B cell (primary cell): ENCODE measurements around the gene RIMBP2. TPM values are rescaled to one million over a fixed set of nuclear protein-coding genes. Genes with fewer than 3 reads are reported as not detected.

Experiments used
- ATAC-seq: fragments of 200-7000 bp; cut with Tn5 transposase; one replicate; pipeline ENCODE4 v1.10.0; 2021; ENCODE audit warnings: low read depth, mild to moderate bottlenecking, moderate number of reproducible peaks, moderate library complexity
- CTCF ChIA-PET: fragments of 350-600 bp; sonication (Branson Sonifier 250); formaldehyde crosslinking; loops from one replicate; lab custom pipeline; 2021; ENCODE audit warnings: antibody characterized with exemption, inconsistent platforms; lab: Charles Lee
- POLR2A ChIA-PET: fragments of 350-600 bp; sonication (Branson Sonifier 250); formaldehyde crosslinking; loops from one replicate; lab custom pipeline; 2021; ENCODE audit warnings: antibody characterized with exemption; lab: Charles Lee
- DNase-seq: peaks from one replicate; pipeline ENCODE4 v3.0.0; 2013
- H2AFZ ChIP-seq: 2 replicates; pipeline ENCODE4 v1.6.1; 2012; ENCODE audit warnings: mild to moderate bottlenecking, low read depth, low read length; ENCODE audit not compliant: insufficient read depth, poor library complexity, severe bottlenecking
- H3K27ac ChIP-seq, 2 donors: 1 replicate in 1 of 2; 2 replicates in 1 of 2; pipeline ENCODE4 v1.5.1; 2012 to 2013; ENCODE audit warnings: low read length in 2 of 2, mild to moderate bottlenecking in 2 of 2, moderate library complexity in 1 of 2
- H3K27me3 ChIP-seq, 4 experiments: fragments of 200-600 bp in 1 of 4; sonication (generic) in 1 of 4; replicated peaks in 1 of 4; 1 replicate in 2 of 4; 2 replicates in 2 of 4; pipeline versions ENCODE4 v1.6.1 to v1.7.0; 2013 to 2016; ENCODE audit warnings: low read length in 3 of 4, mild to moderate bottlenecking in 2 of 4, mixed read lengths in 1 of 4, moderate library complexity in 1 of 4; ENCODE audit not compliant: insufficient read depth in 4 of 4, control insufficient read depth in 3 of 4; ENCODE audit errors: control extremely low read depth in 1 of 4
- H3K36me3 ChIP-seq, 2 experiments: replicated peaks in 1 of 2; 1 replicate in 1 of 2; 2 replicates in 1 of 2; pipeline versions ENCODE4 v1.6.1 to v1.7.1; 2013; ENCODE audit warnings: low read length in 1 of 2; ENCODE audit not compliant: insufficient read depth in 2 of 2, control insufficient read depth in 1 of 2; ENCODE audit errors: control extremely low read depth in 1 of 2, extremely low read depth in 1 of 2
- H3K4me1 ChIP-seq, 2 donors: fragments of 200-600 bp in 1 of 2; sonication (generic) in 1 of 2; 1 replicate in 1 of 2; 2 replicates in 1 of 2; pipeline versions ENCODE4 v1.5.1 to v1.6.1; 2013 to 2017; ENCODE audit warnings: low read length in 2 of 2; ENCODE audit not compliant: control insufficient read depth in 2 of 2, insufficient read depth in 2 of 2
- H3K4me2 ChIP-seq: replicated peaks from 2 replicates; pipeline ENCODE3; 2012; ENCODE audit warnings: mild to moderate bottlenecking, low read depth, low read length; ENCODE audit not compliant: poor library complexity, severe bottlenecking
- H3K4me3 ChIP-seq, 5 experiments: fragments of 200-600 bp in 1 of 5; sonication (generic) in 1 of 5; 1 replicate in 3 of 5; 2 replicates in 2 of 5; pipeline versions ENCODE4 v1.5.1 to v1.7.0; 2011 to 2016; ENCODE audit warnings: low read length in 4 of 5, mild to moderate bottlenecking in 4 of 5, low read depth in 2 of 5, control low read depth in 1 of 5, moderate library complexity in 1 of 5; ENCODE audit not compliant: insufficient read depth in 1 of 5; ENCODE audit errors: control extremely low read depth in 1 of 5, extremely low read depth in 1 of 5
- H3K79me2 ChIP-seq: fragments of 200-600 bp; sonication (generic); one replicate; pipeline ENCODE4 v1.6.0; 2016; ENCODE audit warnings: low read length; ENCODE audit not compliant: control insufficient read depth, insufficient read depth
- H3K9ac ChIP-seq: fragments of 200-600 bp; sonication (generic); 2 replicates; pipeline ENCODE4 v1.6.1; 2017; ENCODE audit warnings: mild to moderate bottlenecking, low read length, moderate library complexity
- H3K9me3 ChIP-seq, 3 donors: one replicate each; pipeline versions ENCODE4 v1.6.1 to v1.7.1; 2013; ENCODE audit warnings: low read length in 2 of 3; ENCODE audit not compliant: control insufficient read depth in 2 of 3, insufficient read depth in 1 of 3; ENCODE audit errors: control extremely low read depth in 1 of 3
- H4K20me1 ChIP-seq: 2 replicates; pipeline ENCODE4 v1.6.0; 2012; ENCODE audit warnings: mild to moderate bottlenecking, low read length; ENCODE audit not compliant: insufficient read depth, control insufficient read depth, poor library complexity, severe bottlenecking
- H3K27ac Mint-ChIP-seq: one replicate; pipeline ENCODE4 v1.8.0; 2021; ENCODE audit warnings: mixed read lengths
- H3K27me3 Mint-ChIP-seq: one replicate; pipeline ENCODE4 v1.8.0; 2021; ENCODE audit warnings: mixed read lengths
- H3K4me1 Mint-ChIP-seq: one replicate; pipeline ENCODE4 v1.8.0; 2021; ENCODE audit warnings: mixed read lengths
- H3K4me3 Mint-ChIP-seq: one replicate; pipeline ENCODE4 v1.8.0; 2021; ENCODE audit warnings: mixed read lengths
- H3K9me3 Mint-ChIP-seq: one replicate; pipeline ENCODE4 v1.8.0; 2022; ENCODE audit warnings: mixed read lengths; ENCODE audit not compliant: insufficient read depth
- CTCF ChIP-seq: fragments of 200-600 bp; IDR thresholded peaks from one replicate; pipeline ENCODE4 v1.8.0; 2022; ENCODE audit warnings: antibody characterized with exemption, mild to moderate bottlenecking
- EZH2 ChIP-seq: IDR thresholded peaks from 2 replicates; pipeline ENCODE4 v1.6.1; 2012; ENCODE audit warnings: borderline replicate concordance, low read depth, mild to moderate bottlenecking, moderate library complexity, low read length; ENCODE audit not compliant: insufficient read depth, poor library complexity, severe bottlenecking
- WGBS: methylation state at CpG from one replicate; pipeline ENCODE4 v1.1.5; 2013; ENCODE audit warnings: missing lambda C conversion rate; ENCODE audit not compliant: insufficient coverage; 5-methylcytosine and 5-hydroxymethylcytosine counted together
- intact Hi-C: fragments of 100-400 bp; cut with micrococcal nuclease; formaldehyde crosslinking; loops from one replicate; pipeline ENCODE4 v1.10.0; 2022
- polyA minus RNA-seq: library from RNA; depleted of rRNA, polyadenylated mRNA; stranded (reverse); fragments of >200 nt; gene quantifications from 2 replicates; pipeline ENCODE4 v1.2.3, GENCODE V29; 2012
- polyA plus RNA-seq: library from polyadenylated mRNA; depleted of rRNA; stranded (reverse); fragments of >200 nt; gene quantifications from 2 replicates; pipeline ENCODE4 v1.2.3, GENCODE V29; 2012
- total RNA-seq, 2 donors: library from RNA; stranded (reverse); fragments of 120-200 nt in 1 of 2; gene quantifications; 1 replicate in 1 of 2; 2 replicates in 1 of 2; pipeline versions ENCODE4 v1.2.3 to v1.2.4, GENCODE V29; 2013 to 2022

The RIMBP2 gene
- not detected in 2 replicates for total RNA-seq
- total RNA-seq (2013): 0.79 TPM
- 3.4 TPM in 1 of 2 replicates, not detected in the other for polyA plus RNA-seq
- polyA minus RNA-seq: 6.5 TPM in 1 of 2 replicates, not detected in the other

DNA sequence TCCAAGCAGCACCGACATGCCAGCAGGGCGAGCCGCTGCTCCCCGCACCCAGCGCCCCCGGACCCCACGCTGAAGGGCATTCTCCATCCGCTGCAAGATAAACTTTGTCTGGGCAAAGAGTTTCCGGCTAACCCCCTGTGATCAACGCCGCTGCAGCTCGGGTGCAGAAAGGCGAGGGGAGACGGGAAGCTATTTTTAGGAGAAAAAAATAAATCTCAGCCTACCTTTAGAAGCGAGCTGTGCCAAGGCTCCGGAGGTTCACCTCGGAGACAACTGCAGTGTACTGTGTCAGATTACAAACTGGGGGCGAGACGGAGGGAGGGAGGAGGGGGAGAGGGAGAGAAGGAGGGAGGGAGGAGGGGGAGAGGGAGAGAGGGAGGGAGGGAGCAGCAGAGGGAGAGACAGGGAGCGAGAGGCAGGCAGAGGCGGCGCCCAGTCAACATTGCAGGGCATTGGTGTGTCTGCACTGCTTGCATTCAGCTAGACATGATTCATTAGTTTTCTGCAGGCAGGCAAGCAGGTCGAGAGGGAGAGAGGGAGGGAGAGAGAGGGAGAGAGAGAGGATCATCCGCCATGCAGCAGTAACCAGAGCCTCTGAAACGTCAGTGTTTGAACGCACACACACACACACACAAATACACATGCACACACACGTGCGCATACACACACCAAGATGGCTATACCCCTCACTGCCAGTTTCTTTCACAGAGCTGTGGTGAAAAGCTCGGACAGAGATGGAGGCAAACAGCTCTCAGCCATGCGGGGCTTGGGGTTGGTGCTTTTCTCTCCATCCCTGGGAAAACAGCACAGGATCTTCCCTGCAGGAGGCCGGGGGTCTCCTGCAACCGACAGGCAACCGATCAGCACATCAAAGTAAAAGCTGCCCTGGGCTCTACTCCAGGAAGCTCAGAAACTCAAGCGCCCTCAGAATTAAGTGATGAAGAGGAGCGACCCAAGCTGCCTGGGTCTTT, at the start of gene RIMBP2:
TSS of gene RIMBP2 (minus strand) at position 302 of the 971 bp plus-strand sequence. CDS start 237,286 bp downstream, outside the sequence.
- Histone ChIP-seq H3K27ac (no peak within 1 kb of the TSS), H2AFZ (no peak within 1 kb of the TSS), H3K4me2 (no peak within 1 kb of the TSS), H3K9me3 (peaks cover 0 to 14% (median 0%) of the 10 kb centered on the region in 3 donors), H3K9ac (no peak within 1 kb of the TSS), H3K36me3 (no peaks in the 10 kb centered on the region), H3K27me3 (peaks cover 0 to 34% (median 6%) of the 10 kb centered on the region in 4 experiments), H4K20me1 (no peaks in the 10 kb centered on the region), H3K4me1 (peaks cover 6 to 8% of the 10 kb centered on the region in 2 donors), H3K79me2 (no peaks in the 10 kb centered on the region), H3K4me3 (no peak within 1 kb of the TSS)
- Mint-ChIP-seq H3K27me3 (peaks cover 46% of the 10 kb centered on the region), H3K4me1 (no peaks in the 10 kb centered on the region), H3K27ac (no peak within 1 kb of the TSS), H3K9me3 (peaks cover 4% of the 10 kb centered on the region), H3K4me3 (peak within 1 kb of the TSS; percentile 7)
- no peak for TF ChIP-seq EZH2
- no peak for TF ChIP-seq CTCF
- ATAC-seq (no peak), DNase-seq (no peak)
- ChIA-PET POLR2A (no interaction called here), CTCF (no interaction called here)
- intact Hi-C loops: no loop called here
- 4% methylated on average over 26 of the region's 35 CpGs for WGBS
